SK-N-SH (cell line): ENCODE data around the gene EXPH5.

Experiments used
- CHD2 ChIP-seq: fragments of 150-350 bp; IDR thresholded peaks from 2 replicates; pipeline ENCODE4 v1.6.1; 2018; ENCODE audit warnings: low read length; ENCODE audit not compliant: partially characterized antibody
- EP300 ChIP-seq, 2 experiments: IDR thresholded peaks; 2 replicates each; pipeline versions ENCODE4 v1.4.0 to v1.6.1; 2012; ENCODE audit warnings: borderline replicate concordance in 1 of 2, low read depth in 1 of 2, low read length in 1 of 2
- IRF3 ChIP-seq: fragments of 150-350 bp; IDR thresholded peaks from 2 replicates; pipeline ENCODE4 v1.6.1; 2016; ENCODE audit warnings: mild to moderate bottlenecking, low read depth, low read length
- MXI1 ChIP-seq: IDR thresholded peaks from 2 replicates; pipeline ENCODE4 v1.6.1; 2012; ENCODE audit warnings: mild to moderate bottlenecking, low read depth, low read length, improper control_type of control experiment
- YY1 ChIP-seq: IDR thresholded peaks from 2 replicates; pipeline ENCODE4 v1.4.0; 2012; ENCODE audit warnings: low read depth, mild to moderate bottlenecking
- TF ChIP-seq, protein P1 (sequence below): fragments of 200-600 bp; sonication (generic); IDR thresholded peaks from 2 replicates; pipeline ENCODE4 v1.6.1; 2017; ENCODE audit warnings: antibody characterized with exemption, mild to moderate bottlenecking, moderate library complexity

DNA sequence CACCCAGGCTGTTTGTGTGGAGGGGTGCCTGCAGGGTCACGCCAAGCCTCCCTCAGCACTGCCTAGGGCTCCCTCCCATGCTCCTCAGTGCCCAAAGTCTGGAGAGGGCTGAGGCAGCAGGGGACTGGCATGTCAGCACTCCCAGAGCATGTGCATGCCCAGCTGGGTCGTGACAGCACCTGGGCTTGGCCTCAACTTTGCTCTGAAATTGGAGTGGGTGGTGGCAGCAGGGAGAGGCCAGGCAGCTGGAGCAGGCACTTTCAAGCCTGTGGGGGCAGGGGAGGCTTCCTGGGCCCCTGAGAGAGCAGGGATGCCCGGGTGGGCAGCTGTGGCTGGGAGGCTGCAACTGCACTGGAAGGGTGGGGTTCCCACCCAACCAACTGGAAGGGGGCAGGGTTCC, 35.7 kb upstream of the EXPH5 start:
- TF ChIP-seq, protein P1, sequence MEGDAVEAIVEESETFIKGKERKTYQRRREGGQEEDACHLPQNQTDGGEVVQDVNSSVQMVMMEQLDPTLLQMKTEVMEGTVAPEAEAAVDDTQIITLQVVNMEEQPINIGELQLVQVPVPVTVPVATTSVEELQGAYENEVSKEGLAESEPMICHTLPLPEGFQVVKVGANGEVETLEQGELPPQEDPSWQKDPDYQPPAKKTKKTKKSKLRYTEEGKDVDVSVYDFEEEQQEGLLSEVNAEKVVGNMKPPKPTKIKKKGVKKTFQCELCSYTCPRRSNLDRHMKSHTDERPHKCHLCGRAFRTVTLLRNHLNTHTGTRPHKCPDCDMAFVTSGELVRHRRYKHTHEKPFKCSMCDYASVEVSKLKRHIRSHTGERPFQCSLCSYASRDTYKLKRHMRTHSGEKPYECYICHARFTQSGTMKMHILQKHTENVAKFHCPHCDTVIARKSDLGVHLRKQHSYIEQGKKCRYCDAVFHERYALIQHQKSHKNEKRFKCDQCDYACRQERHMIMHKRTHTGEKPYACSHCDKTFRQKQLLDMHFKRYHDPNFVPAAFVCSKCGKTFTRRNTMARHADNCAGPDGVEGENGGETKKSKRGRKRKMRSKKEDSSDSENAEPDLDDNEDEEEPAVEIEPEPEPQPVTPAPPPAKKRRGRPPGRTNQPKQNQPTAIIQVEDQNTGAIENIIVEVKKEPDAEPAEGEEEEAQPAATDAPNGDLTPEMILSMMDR: no peak
- TF ChIP-seq EP300 (IDR thresholded peaks at IDR 0.05; ENCODE audit: borderline replicate concordance in 1 of 2, low read depth in 1 of 2, low read length in 1 of 2) (no peak), MXI1 (no peak), YY1 (no peak), CHD2 (no peak), IRF3 (no peak)
